HepG2 (cell line): ENCODE measurements around the gene SLX9. TPM values are rescaled to one million over a fixed set of nuclear protein-coding genes. Genes with fewer than 3 reads are reported as not detected.

Source experiments
- ATAC-seq: fragments of 200-7000 bp; cut with Tn5 transposase; 3 replicates; pipeline ENCODE4 v1.9.1; 2020; ENCODE audit warnings: mild to moderate bottlenecking, moderate library complexity
- BruUV-seq: library from RNA; stranded (reverse); fragments of 400-500 nt; replicated peaks from 2 replicates; lab custom pipeline; 2021; lab: Mats Ljungman, UMichigan
- CTCF ChIA-PET: fragments of 300-600 bp; formaldehyde crosslinking; extraction: SDS; loops from one replicate; lab custom pipeline; 2021; ENCODE audit warnings: low total read pairs, inconsistent platforms, low intra/inter-chr PET ratio; lab: Yijun Ruan, JAX
- POLR2A ChIA-PET: fragments of 350-600 bp; sonication (Branson Sonifier 250); formaldehyde crosslinking; loops from one replicate; lab custom pipeline; 2020; ENCODE audit warnings: antibody characterized with exemption, inconsistent platforms; lab: Yijun Ruan, JAX
- DNase-seq: peaks from one replicate; pipeline ENCODE4 v3.0.0-alpha.2; 2015; ENCODE audit warnings: low spot score
- FAIRE-seq: peaks from 3 replicates; lab custom pipeline; 2011; peaks lifted over from hg19 to GRCh38; lab: Jason Lieb, UNC
- H2AFZ ChIP-seq: one replicate; pipeline ENCODE4 v1.6.1; 2011; ENCODE audit warnings: low read length, inconsistent platforms
- H3K27ac ChIP-seq: fragments of 300-600 bp; 3 replicates; pipeline ENCODE4 v1.8.0; 2011; ENCODE audit warnings: mixed run types, mild to moderate bottlenecking, mixed read lengths, low read length, inconsistent platforms; ENCODE audit not compliant: insufficient read depth; ENCODE audit errors: extremely low read length
- H3K27me3 ChIP-seq, 2 experiments: fragments of 200-600 bp in 1 of 2; 2 replicates in 1 of 2; 3 replicates in 1 of 2; pipeline versions ENCODE4 v1.6.0 to v1.8.0; 2011; ENCODE audit warnings: low read length in 2 of 2, mild to moderate bottlenecking in 2 of 2, moderate library complexity in 2 of 2, inconsistent platforms in 1 of 2; ENCODE audit not compliant: insufficient read depth in 2 of 2, control insufficient read depth in 1 of 2
- H3K36me3 ChIP-seq, 2 experiments: fragments of 200-600 bp in 1 of 2; replicated peaks in 1 of 2; 2 replicates in 1 of 2; 3 replicates in 1 of 2; pipeline versions ENCODE4 v1.5.1 to v1.8.0; 2011; ENCODE audit warnings: low read length in 2 of 2, inconsistent platforms in 1 of 2; ENCODE audit not compliant: insufficient read depth in 2 of 2, control insufficient read depth in 1 of 2
- H3K4me1 ChIP-seq: 2 replicates; pipeline ENCODE4 v1.5.1; 2012; ENCODE audit warnings: low read length, inconsistent platforms; ENCODE audit not compliant: insufficient read depth
- H3K4me2 ChIP-seq: 2 replicates; pipeline ENCODE4 v1.6.0; 2011; ENCODE audit warnings: low read depth, low read length, inconsistent platforms
- H3K4me3 ChIP-seq, 3 experiments: fragments of 200-600 bp in 1 of 3; sonication (generic), shearing (Covaris generic) in 1 of 3; replicated peaks in 1 of 3; 2 replicates each; pipeline ENCODE4 v1.5.1; 2011 to 2016; ENCODE audit warnings: low read length in 3 of 3, inconsistent platforms in 2 of 3, low read depth in 2 of 3, mild to moderate bottlenecking in 2 of 3, control low read depth in 1 of 3, mixed read lengths in 1 of 3; ENCODE audit not compliant: insufficient read depth in 1 of 3
- H3K79me2 ChIP-seq: one replicate; pipeline ENCODE4 v1.6.1; 2011; ENCODE audit warnings: low read length, inconsistent platforms; ENCODE audit not compliant: insufficient read depth
- H3K9ac ChIP-seq: 2 replicates; pipeline ENCODE4 v1.6.0; 2011; ENCODE audit warnings: mild to moderate bottlenecking, low read depth, low read length, inconsistent platforms; ENCODE audit not compliant: insufficient read depth
- H3K9me3 ChIP-seq: 2 replicates; pipeline ENCODE4 v1.5.1; 2012; ENCODE audit warnings: mild to moderate bottlenecking, low read length
- H4K20me1 ChIP-seq: 2 replicates; pipeline ENCODE4 v1.6.0; 2011; ENCODE audit warnings: inconsistent platforms, mild to moderate bottlenecking, low read length, moderate library complexity; ENCODE audit not compliant: insufficient read depth
- BATF2 ChIP-seq: sonication (generic); formaldehyde crosslinking; IDR thresholded peaks from 2 replicates; pipeline ENCODE4 v1.8.0; 2022; ENCODE audit warnings: mild to moderate bottlenecking, missing genetic modification reagents, moderate library complexity
- E2F1 ChIP-seq: sonication (generic); formaldehyde crosslinking; IDR thresholded peaks from 2 replicates; pipeline ENCODE4 v1.5.0; 2020; ENCODE audit warnings: missing genetic modification reagents
- MIXL1 ChIP-seq: IDR thresholded peaks from 2 replicates; pipeline ENCODE4 v1.6.1; 2016
- NFIB ChIP-seq: sonication (generic); formaldehyde crosslinking; IDR thresholded peaks from 2 replicates; pipeline ENCODE4 v1.9.0; 2021; ENCODE audit warnings: missing genetic modification reagents, mild to moderate bottlenecking, borderline replicate concordance
- PCBP2 ChIP-seq: fragments of 200-400 bp; formaldehyde crosslinking; optimal IDR thresholded peaks from 2 replicates; pipeline ENCODE3; 2018; ENCODE audit warnings: low read length, low read depth; ENCODE audit not compliant: poor library complexity, severe bottlenecking
- SMAD1 ChIP-seq: sonication (generic); formaldehyde crosslinking; IDR thresholded peaks from 2 replicates; pipeline ENCODE4 v1.4.0; 2020; ENCODE audit warnings: missing genetic modification reagents, low read depth, mild to moderate bottlenecking, borderline replicate concordance
- ZBTB25 ChIP-seq: IDR thresholded peaks from 2 replicates; pipeline ENCODE4 v1.6.1; 2018; ENCODE audit warnings: missing genetic modification reagents
- ZKSCAN8 ChIP-seq: IDR thresholded peaks from 2 replicates; pipeline ENCODE4 v1.6.1; 2016; ENCODE audit warnings: borderline replicate concordance, missing genetic modification reagents, missing compliant biosample characterization
- ZNF274 ChIP-seq: sonication (generic); formaldehyde crosslinking; IDR thresholded peaks from 2 replicates; pipeline ENCODE4 v1.5.1; 2020; ENCODE audit warnings: mild to moderate bottlenecking, missing genetic modification reagents
- ZNF383 ChIP-seq: sonication (generic); formaldehyde crosslinking; IDR thresholded peaks from 2 replicates; pipeline ENCODE4 v1.4.0; 2020; ENCODE audit warnings: missing genetic modification reagents, mild to moderate bottlenecking, borderline replicate concordance
- ZNF598 ChIP-seq: sonication (generic); formaldehyde crosslinking; IDR thresholded peaks from 2 replicates; pipeline ENCODE4 v1.5.1; 2020; ENCODE audit warnings: mild to moderate bottlenecking, missing genetic modification reagents, borderline replicate concordance
- ZNF619 ChIP-seq: sonication (generic); formaldehyde crosslinking; IDR thresholded peaks from 2 replicates; pipeline ENCODE4 v1.4.0; 2020; ENCODE audit warnings: mild to moderate bottlenecking, missing genetic modification reagents
- WGBS: methylation state at CpG from one replicate; pipeline ENCODE4 v1.1.6; 2017; ENCODE audit warnings: low lambda C conversion rate; 5-methylcytosine and 5-hydroxymethylcytosine counted together
- in situ Hi-C: cut with HindIII; loops from 2 replicates; pipeline ENCODE4 v1.10.0; 2017; ENCODE audit warnings: low pct_unique_long_range_greater_than_20kb; ENCODE audit not compliant: extremely low pct_ligation_motif_present
- intact Hi-C: fragments of 100-400 bp; cut with micrococcal nuclease; formaldehyde crosslinking; loops from one replicate; pipeline ENCODE4 v1.10.0; 2022; ENCODE audit not compliant: unreplicated experiment
- polyA plus RNA-seq, 8 experiments: library from polyadenylated mRNA; depleted of rRNA in 3 of 8; stranded (reverse) in 7 of 8; unstranded in 1 of 8; fragments of >200 nt; fragmentation: Illumina TruSeq in 4 of 8; extraction: Trizol in 4 of 8; gene quantifications; 2 replicates each; pipeline versions ENCODE4 v1.2.1 to v1.2.3, GENCODE V29; 2011 to 2016; ENCODE audit warnings: low read depth in 4 of 8, missing spikeins in 1 of 8, mixed read lengths in 1 of 8; ENCODE audit not compliant: insufficient read depth in 1 of 8
- total RNA-seq, 5 experiments: library from RNA; depleted of rRNA; stranded (reverse); fragments of >200 nt; fragmentation: Illumina TruSeq; extraction: Trizol; gene quantifications; 2 replicates each; pipeline ENCODE4 v1.2.3, GENCODE V29; 2016; ENCODE audit warnings: low read depth in 1 of 5

SLX9 gene
- total and polyA plus RNA-seq, 2 of the 13 experiments (the other 11 are each of a cell fraction or from before 2014, with no cell fraction given) = 21.0 to 47.1 TPM

GRCh38 chr21:45003331-45004058 is 63.7 kb downstream of the SLX9 start (continued):
- TF ChIP-seq E2F1 (CRISPR knock-in tag) = no peak

- Histone ChIP-seq H3K4me1 (peaks cover 53% of the 10 kb centered on the region), H3K79me2 (no peaks in the 10 kb centered on the region), H3K4me2 (peak overlapping the region; percentile 78; the same call in 1 of the 2 replicates), H3K27ac (no peak overlapping the region), H3K9ac (no peak overlapping the region), H2AFZ (no peak overlapping the region), H3K4me3 (no peak overlapping the region; a peak in 1 of 6 replicates), H3K36me3 (no peaks in the 10 kb centered on the region), H3K27me3 (peaks cover 4 to 37% of the 10 kb centered on the region in 2 experiments), H3K9me3 (no peaks in the 10 kb centered on the region), H4K20me1 (no peaks in the 10 kb centered on the region)
- in situ Hi-C loops (loop anchor here (5.0 kb wide), 1 partner anchor 73 kb away; no protein-coding TSS in a partner anchor), intact Hi-C loops (no loop called here)
- no peak for ATAC-seq
- no peak for DNase-seq
- POLR2A ChIA-PET = interaction anchor here (1.0 to 2.8 kb wide), 4 partner anchors 9 to 70 kb away, joined by 4 to 17 read pairs (median 8); partner anchors contain the start of gene ADARB1
- no peak for TF ChIP-seq PCBP2
- no peak for TF ChIP-seq ZNF598 (CRISPR knock-in tag)
- TF ChIP-seq NFIB (CRISPR knock-in tag) = no peak
- TF ChIP-seq ZBTB25 = no peak
- TF ChIP-seq ZNF383 = no peak
- no peak for TF ChIP-seq SMAD1 (CRISPR knock-in tag)
- TF ChIP-seq BATF2 = no peak
- no peak for TF ChIP-seq ZNF619
- TF ChIP-seq MIXL1 = no peak
- TF ChIP-seq E2F1 (CRISPR knock-in tag) = no peak
- TF ChIP-seq ZKSCAN8 (CRISPR knock-in tag) = no peak
- TF ChIP-seq ZNF274 = no peak
- WGBS = 91% methylated on average over 4 of the region's 8 CpGs
- no TSS peak for BruUV-seq
- FAIRE-seq = no peak
- CTCF ChIA-PET = no interaction called here
These were observed 64.2 kb downstream of the SLX9 start for GRCh38 chr21:45004059-45004422.
